Endodermal cell (in vitro differentiated cells): Measurements from ENCODE around the gene ALKBH5. TPM values are rescaled to one million over a fixed set of nuclear protein-coding genes. Genes with fewer than 3 reads are reported as not detected.

Experiments used
- DNase-seq: peaks from one replicate; pipeline ENCODE4 v3.0.0-alpha.2; 2017
- H3K27ac ChIP-seq: 2 replicates; pipeline ENCODE4 v1.5.1; 2013; ENCODE audit warnings: mild to moderate bottlenecking, low read depth, low read length, moderate library complexity
- H3K27me3 ChIP-seq: 2 replicates; pipeline ENCODE4 v1.6.1; 2013; ENCODE audit warnings: mild to moderate bottlenecking, low read length, moderate library complexity; ENCODE audit not compliant: insufficient read depth, control insufficient read depth, poor library complexity, severe bottlenecking
- H3K36me3 ChIP-seq: 2 replicates; pipeline ENCODE4 v1.7.0; 2013; ENCODE audit warnings: mild to moderate bottlenecking, low read length, moderate library complexity; ENCODE audit not compliant: control insufficient read depth, insufficient read depth
- H3K4me1 ChIP-seq: one replicate; pipeline ENCODE4 v1.7.0; 2013; ENCODE audit warnings: low read length; ENCODE audit not compliant: control insufficient read depth, insufficient read depth
- H3K4me3 ChIP-seq: 2 replicates; pipeline ENCODE4 v1.5.1; 2013; ENCODE audit warnings: mild to moderate bottlenecking, low read length, moderate library complexity
- H3K9ac ChIP-seq: 2 replicates; pipeline ENCODE4 v1.6.1; 2013; ENCODE audit warnings: mild to moderate bottlenecking, low read length, moderate library complexity; ENCODE audit not compliant: poor library complexity, severe bottlenecking; ENCODE audit errors: extremely low read depth
- H3K9me3 ChIP-seq: 2 replicates; pipeline ENCODE4 v1.6.1; 2013; ENCODE audit warnings: mild to moderate bottlenecking, low read length, moderate library complexity; ENCODE audit not compliant: control insufficient read depth
- H3K27ac Mint-ChIP-seq: 2 replicates; pipeline ENCODE4 v1.8.0; 2020; ENCODE audit warnings: mixed read lengths
- H3K27me3 Mint-ChIP-seq: 2 replicates; pipeline ENCODE4 v1.8.0; 2021; ENCODE audit warnings: mild to moderate bottlenecking, mixed read lengths; ENCODE audit not compliant: insufficient read depth
- H3K36me3 Mint-ChIP-seq: 2 replicates; pipeline ENCODE4 v1.8.0; 2020; ENCODE audit warnings: low read depth, mixed read lengths
- H3K4me1 Mint-ChIP-seq: 2 replicates; pipeline ENCODE4 v1.8.0; 2020; ENCODE audit warnings: mixed read lengths
- H3K4me3 Mint-ChIP-seq: 2 replicates; pipeline ENCODE4 v1.8.0; 2020; ENCODE audit warnings: mild to moderate bottlenecking, moderate library complexity, mixed read lengths
- H3K9me3 Mint-ChIP-seq: 2 replicates; pipeline ENCODE4 v1.8.0; 2020; ENCODE audit warnings: mild to moderate bottlenecking, mixed read lengths
- WGBS, 2 experiments: methylation state at CpG; one replicate each; pipeline versions ENCODE4 v1.1.5 to v1.1.7; 2013; ENCODE audit warnings: missing lambda C conversion rate in 2 of 2, mixed read lengths in 1 of 2; ENCODE audit not compliant: insufficient coverage in 1 of 2, insufficient read length in 1 of 2; 5-methylcytosine and 5-hydroxymethylcytosine counted together
- total RNA-seq, 2 donors: library from RNA; stranded (reverse); fragmentation: NEBNext Ultra II Directional in 1 of 2; extraction: Animal tissue kit (Norgen Biotek cat#: 25700) in 1 of 2; gene quantifications; 2 replicates in 1 of 2; 3 replicates in 1 of 2; pipeline ENCODE4 v1.2.1, GENCODE V29; 2021
- TF ChIP-seq, protein P1 (sequence below): fragments of 200-600 bp; sonication (generic); conservative IDR thresholded peaks from 2 replicates; pipeline ENCODE4 v1.5.0; 2021; ENCODE audit warnings: antibody characterized with exemption, mild to moderate bottlenecking

Gene ALKBH5
- total RNA-seq, 2 donors from 2014 or later, result 64.1 to 80.9 TPM

DNA sequence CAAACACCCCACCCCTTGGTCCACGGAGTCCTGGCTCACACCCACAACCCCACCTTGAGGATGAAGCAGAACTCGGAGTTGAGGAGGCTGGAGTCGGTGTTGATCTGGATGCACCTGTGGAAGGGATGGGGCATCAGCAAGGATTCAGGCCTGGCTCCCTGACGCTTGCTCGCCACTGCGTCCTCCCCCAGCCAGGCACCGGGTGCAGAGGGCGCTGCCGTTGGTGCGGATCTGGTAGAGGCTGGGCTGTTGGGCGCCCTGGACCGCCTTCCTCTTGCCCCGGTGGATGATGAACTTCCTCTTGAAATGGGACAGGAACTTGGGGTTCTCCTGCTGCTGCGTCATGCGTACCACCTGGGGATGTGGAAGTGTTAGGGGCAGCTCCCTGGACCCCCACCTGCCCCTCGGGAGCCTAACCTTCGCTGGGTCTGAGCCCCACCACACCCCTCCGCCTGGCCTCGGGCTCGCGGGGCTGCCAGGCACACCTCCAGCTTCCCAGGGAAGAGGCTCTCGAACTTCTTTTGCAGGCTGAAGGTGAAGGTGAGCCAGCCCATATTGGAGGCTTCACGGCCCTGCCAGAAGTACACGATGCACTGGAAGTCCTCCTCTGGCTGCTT lies 62.6 kb downstream of the ALKBH5 start:
- WGBS, 2 experiments, result 94 to 95% methylated on average over 20 to 23 of the region's 24 CpGs
- H3K4me3 ChIP-seq, result no peak overlapping the region

DNA sequence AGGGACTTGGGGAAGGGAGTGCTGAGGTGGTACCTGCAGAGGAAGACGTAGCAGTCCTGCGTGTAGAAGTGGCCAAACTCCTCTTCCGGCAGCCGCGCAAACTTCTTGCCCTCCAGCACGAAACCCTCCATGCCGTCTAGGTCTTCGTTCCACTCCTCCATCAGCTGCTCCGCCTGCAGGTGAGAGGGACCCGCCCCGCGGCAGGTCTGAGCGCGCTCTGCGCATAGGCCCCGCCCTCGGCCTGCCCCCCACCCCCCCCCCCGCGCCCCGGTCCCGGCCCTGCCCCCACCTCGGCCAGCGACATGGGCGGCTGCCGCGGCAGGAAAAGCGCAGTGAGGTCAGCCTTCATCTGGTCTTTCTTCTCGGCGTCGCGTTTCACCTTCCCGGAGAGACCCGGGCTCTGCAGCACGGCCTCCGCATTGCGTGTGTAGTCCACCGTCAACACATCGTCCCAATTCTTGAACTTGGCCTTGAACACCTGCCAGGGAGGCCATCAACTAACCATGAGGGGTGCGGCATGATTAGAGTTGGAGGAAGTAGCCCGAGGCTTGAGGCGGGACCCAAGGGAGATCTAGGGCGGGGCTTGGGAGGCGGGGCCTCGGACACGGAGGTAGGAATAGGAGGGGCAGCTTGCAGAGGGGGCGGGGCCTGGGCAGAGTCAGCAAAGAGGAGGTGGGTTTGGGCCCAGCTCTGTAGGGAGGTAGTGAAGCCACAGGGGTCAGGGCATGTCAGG lies 63.4 kb downstream of the ALKBH5 start:
- TF ChIP-seq, protein P1, sequence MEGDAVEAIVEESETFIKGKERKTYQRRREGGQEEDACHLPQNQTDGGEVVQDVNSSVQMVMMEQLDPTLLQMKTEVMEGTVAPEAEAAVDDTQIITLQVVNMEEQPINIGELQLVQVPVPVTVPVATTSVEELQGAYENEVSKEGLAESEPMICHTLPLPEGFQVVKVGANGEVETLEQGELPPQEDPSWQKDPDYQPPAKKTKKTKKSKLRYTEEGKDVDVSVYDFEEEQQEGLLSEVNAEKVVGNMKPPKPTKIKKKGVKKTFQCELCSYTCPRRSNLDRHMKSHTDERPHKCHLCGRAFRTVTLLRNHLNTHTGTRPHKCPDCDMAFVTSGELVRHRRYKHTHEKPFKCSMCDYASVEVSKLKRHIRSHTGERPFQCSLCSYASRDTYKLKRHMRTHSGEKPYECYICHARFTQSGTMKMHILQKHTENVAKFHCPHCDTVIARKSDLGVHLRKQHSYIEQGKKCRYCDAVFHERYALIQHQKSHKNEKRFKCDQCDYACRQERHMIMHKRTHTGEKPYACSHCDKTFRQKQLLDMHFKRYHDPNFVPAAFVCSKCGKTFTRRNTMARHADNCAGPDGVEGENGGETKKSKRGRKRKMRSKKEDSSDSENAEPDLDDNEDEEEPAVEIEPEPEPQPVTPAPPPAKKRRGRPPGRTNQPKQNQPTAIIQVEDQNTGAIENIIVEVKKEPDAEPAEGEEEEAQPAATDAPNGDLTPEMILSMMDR, result no peak
- Histone ChIP-seq H3K9me3 (no peaks in the 10 kb centered on the region), H3K27ac (no peak overlapping the region), H3K4me1 (no peaks in the 10 kb centered on the region), H3K27me3 (no peaks in the 10 kb centered on the region), H3K4me3 (no peak overlapping the region), H3K9ac (no peak overlapping the region), H3K36me3 (peaks cover 70% of the 10 kb centered on the region)
- peak overlapping the region; percentile 63 for H3K4me3 Mint-ChIP-seq
- DNase-seq, result peak; percentile 99
- H3K27ac Mint-ChIP-seq, result peak overlapping the region; percentile 99
- peaks cover 6% of the 10 kb centered on the region for H3K4me1 Mint-ChIP-seq
- H3K9me3 Mint-ChIP-seq, result no peaks in the 10 kb centered on the region
- 25 to 54% methylated on average over 10 to 46 of the region's 46 CpGs for WGBS, 2 experiments
- no peaks in the 10 kb centered on the region for H3K27me3 Mint-ChIP-seq
- peaks cover 71% of the 10 kb centered on the region for H3K36me3 Mint-ChIP-seq

More for the DNA sequence above, 62.6 kb downstream of the ALKBH5 start:
- H3K4me1 Mint-ChIP-seq, result peaks cover 6% of the 10 kb centered on the region
- no peaks in the 10 kb centered on the region for H3K27me3 Mint-ChIP-seq
- H3K9ac ChIP-seq, result no peak overlapping the region
- H3K27ac Mint-ChIP-seq, result no peak overlapping the region
- no peaks in the 10 kb centered on the region for H3K9me3 Mint-ChIP-seq
- no peaks in the 10 kb centered on the region for H3K4me1 ChIP-seq
- no peak overlapping the region for H3K27ac ChIP-seq
- no peak for DNase-seq
- H3K27me3 ChIP-seq, result no peaks in the 10 kb centered on the region
- H3K4me3 Mint-ChIP-seq, result peak overlapping the region; percentile 63
- H3K36me3 ChIP-seq, result peaks cover 62% of the 10 kb centered on the region
- peaks cover 64% of the 10 kb centered on the region for H3K36me3 Mint-ChIP-seq
- H3K9me3 ChIP-seq, result no peaks in the 10 kb centered on the region
- TF ChIP-seq, protein P1, result no peak

DNA sequence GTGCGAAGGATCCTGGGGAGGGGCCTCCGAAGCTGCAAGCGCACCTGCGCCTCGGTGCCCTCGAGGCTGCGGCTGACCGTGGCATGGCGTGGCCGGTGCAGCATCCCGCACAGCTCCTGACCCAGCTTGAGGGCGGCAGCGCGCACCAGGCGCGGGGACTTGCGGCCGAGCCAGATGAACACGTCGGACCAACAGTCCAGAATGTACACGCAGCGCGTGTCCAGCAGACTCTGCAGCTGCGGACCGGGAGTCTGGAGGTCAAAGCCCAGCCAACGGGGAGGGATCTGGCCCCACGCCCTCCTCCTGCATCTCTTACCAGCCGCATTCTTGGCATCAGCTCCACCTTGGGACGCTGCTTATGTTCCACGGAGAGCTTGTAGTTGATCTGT lies 64.0 kb downstream of the ALKBH5 start:
- Mint-ChIP-seq H3K4me1 (peaks cover 6% of the 10 kb centered on the region), H3K9me3 (no peaks in the 10 kb centered on the region), H3K27ac (peak overlapping the region; percentile 99), H3K36me3 (peaks cover 73% of the 10 kb centered on the region), H3K27me3 (no peaks in the 10 kb centered on the region), H3K4me3 (peak overlapping the region; percentile 63)
- H3K4me3 ChIP-seq, result no peak overlapping the region
- 88 to 94% methylated on average over 29 to 30 of the region's 30 CpGs for WGBS, 2 experiments
- TF ChIP-seq, protein P1, result no peak
- no peak overlapping the region for H3K27ac ChIP-seq
- no peak overlapping the region for H3K9ac ChIP-seq
- peaks cover 76% of the 10 kb centered on the region for H3K36me3 ChIP-seq
- no peaks in the 10 kb centered on the region for H3K4me1 ChIP-seq
- no peaks in the 10 kb centered on the region for H3K27me3 ChIP-seq
- DNase-seq, result no peak
- H3K9me3 ChIP-seq, result no peaks in the 10 kb centered on the region
